ENCODE measurements around the gene KCNC1. TPM values are rescaled to one million over a fixed set of nuclear protein-coding genes. Genes with fewer than 3 reads are reported as not detected.

KCNC1 gene
- total and polyA plus RNA-seq, 5 donors: 0.06 to 0.16 (median 0.09) TPM; not detected in 2

- ATAC-seq: no peak
- Histone ChIP-seq H3K27ac (ENCODE audit: low read length) (no peak overlapping the region), H3K4me1 (ENCODE audit: control insufficient read depth, insufficient read depth, low read length) (no peaks in the 10 kb centered on the region), H3K9me3 (ENCODE audit: control insufficient read depth, low read length) (no peaks in the 10 kb centered on the region), H3K4me3 (ENCODE audit: low read length) (no peak overlapping the region), H3K27me3 (ENCODE audit: control insufficient read depth, insufficient read depth) (no peaks in the 10 kb centered on the region)
- intact Hi-C loops (cut with DNase I): no loop called here
- no peak for DNase-seq
- WGBS: 88% methylated on average over 4 of the region's 4 CpGs
Observed at GRCh38 chr11:17783878-17784277, 49.3 kb downstream of the KCNC1 start.

- Histone ChIP-seq H3K4me1 (ENCODE audit: control insufficient read depth, insufficient read depth, low read length) (no peaks in the 10 kb centered on the region), H3K4me3 (ENCODE audit: low read length) (no peak overlapping the region), H3K9me3 (ENCODE audit: control insufficient read depth, low read length) (no peaks in the 10 kb centered on the region), H3K27ac (ENCODE audit: low read length) (no peak overlapping the region), H3K27me3 (ENCODE audit: control insufficient read depth, insufficient read depth) (no peaks in the 10 kb centered on the region)
- intact Hi-C loops (cut with DNase I): no loop called here
- no peak for ATAC-seq
- WGBS: 93% methylated on average over 14 of the region's 14 CpGs
- DNase-seq: no peak
Observed at GRCh38 chr11:17786824-17787525, 52.4 kb downstream of the KCNC1 start.

GRCh38 chr11:17788084-17788483 lies 53.5 kb downstream of the KCNC1 start:
- H3K27me3 ChIP-seq (ENCODE audit: control insufficient read depth, insufficient read depth): no peaks in the 10 kb centered on the region
- WGBS: 92% methylated on average over 5 of the region's 5 CpGs
- ATAC-seq (no peak), DNase-seq (peak in 1 of 3 donors; percentile 12)
- intact Hi-C loops (cut with DNase I): no loop called here
- no peaks in the 10 kb centered on the region for H3K4me1 ChIP-seq (ENCODE audit: control insufficient read depth, insufficient read depth, low read length)
- H3K27ac ChIP-seq (ENCODE audit: low read length): no peak overlapping the region
- H3K4me3 ChIP-seq (ENCODE audit: low read length): no peak overlapping the region
- no peaks in the 10 kb centered on the region for H3K9me3 ChIP-seq (ENCODE audit: control insufficient read depth, low read length)

GRCh38 chr11:17790453-17790852 lies 55.9 kb downstream of the KCNC1 start:
- H3K27ac ChIP-seq (ENCODE audit: low read length): no peak overlapping the region
- ATAC-seq: no peak
- no peak overlapping the region for H3K4me3 ChIP-seq (ENCODE audit: low read length)
- 95% methylated on average over 1 of the region's 1 CpG for WGBS
- H3K9me3 ChIP-seq (ENCODE audit: control insufficient read depth, low read length): no peaks in the 10 kb centered on the region
- H3K4me1 ChIP-seq (ENCODE audit: control insufficient read depth, insufficient read depth, low read length): no peaks in the 10 kb centered on the region
- intact Hi-C loops (cut with DNase I): no loop called here
- DNase-seq: no peak
- no peaks in the 10 kb centered on the region for H3K27me3 ChIP-seq (ENCODE audit: control insufficient read depth, insufficient read depth)

GRCh38 chr11:17791144-17791543 lies 56.6 kb downstream of the KCNC1 start:
- intact Hi-C loops (cut with DNase I): no loop called here
- H3K27me3 ChIP-seq (ENCODE audit: control insufficient read depth, insufficient read depth): no peaks in the 10 kb centered on the region
- no peaks in the 10 kb centered on the region for H3K4me1 ChIP-seq (ENCODE audit: control insufficient read depth, insufficient read depth, low read length)
- H3K4me3 ChIP-seq (ENCODE audit: low read length): no peak overlapping the region
- ATAC-seq (no peak), DNase-seq (no peak)
- no peaks in the 10 kb centered on the region for H3K9me3 ChIP-seq (ENCODE audit: control insufficient read depth, low read length)
- H3K27ac ChIP-seq (ENCODE audit: low read length): no peak overlapping the region

- 95% methylated on average over 9 of the region's 9 CpGs for WGBS
- H3K4me3 ChIP-seq (ENCODE audit: low read length): no peak overlapping the region
- no peaks in the 10 kb centered on the region for H3K4me1 ChIP-seq (ENCODE audit: control insufficient read depth, insufficient read depth, low read length)
- no peak overlapping the region for H3K27ac ChIP-seq (ENCODE audit: low read length)
- ATAC-seq: no peak
- no peaks in the 10 kb centered on the region for H3K9me3 ChIP-seq (ENCODE audit: control insufficient read depth, low read length)
- no peak for DNase-seq
- H3K27me3 ChIP-seq (ENCODE audit: control insufficient read depth, insufficient read depth): no peaks in the 10 kb centered on the region
- intact Hi-C loops (cut with DNase I): no loop called here
Observed at GRCh38 chr11:17792161-17792560, 57.6 kb downstream of the KCNC1 start.

- Histone ChIP-seq H3K4me1 (ENCODE audit: control insufficient read depth, insufficient read depth, low read length) (peaks cover 2% of the 10 kb centered on the region), H3K27ac (ENCODE audit: low read length) (no peak overlapping the region), H3K4me3 (ENCODE audit: low read length) (no peak overlapping the region), H3K27me3 (ENCODE audit: control insufficient read depth, insufficient read depth) (no peaks in the 10 kb centered on the region), H3K9me3 (ENCODE audit: control insufficient read depth, low read length) (no peaks in the 10 kb centered on the region)
- no peak for ATAC-seq
- intact Hi-C loops (cut with DNase I): no loop called here
- 92% methylated on average over 7 of the region's 7 CpGs for WGBS
- no peak for DNase-seq
Observed at GRCh38 chr11:17793642-17794170, 59.1 kb downstream of the KCNC1 start.

GRCh38 chr11:17794981-17795380 lies 60.4 kb downstream of the KCNC1 start:
- Histone ChIP-seq H3K4me1 (ENCODE audit: control insufficient read depth, insufficient read depth, low read length) (peaks cover 2% of the 10 kb centered on the region), H3K27me3 (ENCODE audit: control insufficient read depth, insufficient read depth) (no peaks in the 10 kb centered on the region), H3K9me3 (ENCODE audit: control insufficient read depth, low read length) (no peaks in the 10 kb centered on the region), H3K27ac (ENCODE audit: low read length) (no peak overlapping the region), H3K4me3 (ENCODE audit: low read length) (no peak overlapping the region)
- intact Hi-C loops (cut with DNase I): no loop called here
- DNase-seq: no peak
- no peak for ATAC-seq
- 98% methylated on average over 5 of the region's 5 CpGs for WGBS

- ATAC-seq (no peak), DNase-seq (no peak)
- Histone ChIP-seq H3K27me3 (ENCODE audit: control insufficient read depth, insufficient read depth) (no peaks in the 10 kb centered on the region), H3K27ac (ENCODE audit: low read length) (no peak overlapping the region), H3K4me3 (ENCODE audit: low read length) (no peak overlapping the region), H3K4me1 (ENCODE audit: control insufficient read depth, insufficient read depth, low read length) (peaks cover 2% of the 10 kb centered on the region), H3K9me3 (ENCODE audit: control insufficient read depth, low read length) (no peaks in the 10 kb centered on the region)
- intact Hi-C loops (cut with DNase I): no loop called here
- 90% methylated on average over 2 of the region's 2 CpGs for WGBS
Observed at GRCh38 chr11:17796154-17796553, 61.6 kb downstream of the KCNC1 start.

- ATAC-seq: peak; percentile 84 to 87
- intact Hi-C loops (cut with DNase I): no loop called here
- Histone ChIP-seq H3K27ac (ENCODE audit: low read length) (peak overlapping the region; percentile 91), H3K9me3 (ENCODE audit: control insufficient read depth, low read length) (no peaks in the 10 kb centered on the region), H3K27me3 (ENCODE audit: control insufficient read depth, insufficient read depth) (no peaks in the 10 kb centered on the region), H3K4me3 (ENCODE audit: low read length) (no peak overlapping the region), H3K4me1 (ENCODE audit: control insufficient read depth, insufficient read depth, low read length) (peaks cover 2% of the 10 kb centered on the region)
- DNase-seq: peak; percentile 44 to 77 (median 60)
- 69% methylated on average over 6 of the region's 6 CpGs for WGBS
Observed at GRCh38 chr11:17798253-17798652, 63.7 kb downstream of the KCNC1 start.

GRCh38 chr11:17798716-17799115 lies 64.1 kb downstream of the KCNC1 start:
- ATAC-seq (peak; percentile 69 to 76), DNase-seq (no peak)
- no peak overlapping the region for H3K4me3 ChIP-seq (ENCODE audit: low read length)
- H3K9me3 ChIP-seq (ENCODE audit: control insufficient read depth, low read length): no peaks in the 10 kb centered on the region
- intact Hi-C loops (cut with DNase I): no loop called here
- peak overlapping the region; percentile 91 for H3K27ac ChIP-seq (ENCODE audit: low read length)
- peaks cover 2% of the 10 kb centered on the region for H3K4me1 ChIP-seq (ENCODE audit: control insufficient read depth, insufficient read depth, low read length)
- H3K27me3 ChIP-seq (ENCODE audit: control insufficient read depth, insufficient read depth): no peaks in the 10 kb centered on the region
- 86% methylated on average over 3 of the region's 3 CpGs for WGBS

- H3K4me1 ChIP-seq (ENCODE audit: control insufficient read depth, insufficient read depth, low read length): peaks cover 2% of the 10 kb centered on the region
- H3K27me3 ChIP-seq (ENCODE audit: control insufficient read depth, insufficient read depth): no peaks in the 10 kb centered on the region
- 97% methylated on average over 5 of the region's 5 CpGs for WGBS
- H3K27ac ChIP-seq (ENCODE audit: low read length): peak overlapping the region; percentile 91
- no peak for DNase-seq
- H3K9me3 ChIP-seq (ENCODE audit: control insufficient read depth, low read length): no peaks in the 10 kb centered on the region
- ATAC-seq: no peak
- intact Hi-C loops (cut with DNase I): no loop called here
- no peak overlapping the region for H3K4me3 ChIP-seq (ENCODE audit: low read length)
Observed at GRCh38 chr11:17799147-17799546, 64.6 kb downstream of the KCNC1 start.
